Measurements from ENCODE around the gene MPPED2. TPM values are rescaled to one million over a fixed set of nuclear protein-coding genes. Genes with fewer than 3 reads are reported as not detected.

Gene MPPED2
- total and polyA plus RNA-seq, 2 donors (not counting 3 experiments of a cell fraction or from before 2014, with no cell fraction given): not detected

- Histone ChIP-seq H2AFZ (ENCODE audit: low read depth, low read length) (no peak overlapping the region), H3K9ac (replicated peaks; ENCODE audit: extremely low read depth, insufficient read depth, low read length) (no peak overlapping the region), H3K9me3 (replicated peaks; ENCODE audit: control insufficient read depth, insufficient read depth, low read length) (no peaks in the 10 kb centered on the region), H3K4me2 (ENCODE audit: insufficient read depth, low read length) (no peak overlapping the region), H3K4me1 (ENCODE audit: control insufficient read depth, extremely low read depth, insufficient read depth, low read length) (no peaks in the 10 kb centered on the region), H3K4me3 (replicated peaks in 1 of 3; ENCODE audit: insufficient read depth in 1 of 3, low read depth in 1 of 3, low read length in 3 of 3) (no peak overlapping the region), H3K27me3 (ENCODE audit: control insufficient read depth in 2 of 2, insufficient read depth in 2 of 2, low read length in 2 of 2) (no peaks in the 10 kb centered on the region), H3K79me2 (ENCODE audit: control insufficient read depth, insufficient read depth, low read length) (no peaks in the 10 kb centered on the region), H3K27ac (ENCODE audit: insufficient read depth, low read depth, low read length) (no peak overlapping the region), H4K20me1 (replicated peaks; ENCODE audit: control insufficient read depth, extremely low read depth, insufficient read depth, low read length) (no peaks in the 10 kb centered on the region), H3K9me1 (replicated peaks; ENCODE audit: control insufficient read depth, extremely low read depth, insufficient read depth, low read length) (no peaks in the 10 kb centered on the region), H3K36me3 (ENCODE audit: control insufficient read depth in 2 of 2, extremely low read depth in 1 of 2, insufficient read depth in 2 of 2, low read length in 2 of 2) (no peaks in the 10 kb centered on the region)
- ChIA-PET POLR2A (no interaction called here), CTCF (no interaction called here)
- DNase-seq (ENCODE audit: low read depth, low spot score): no peak
- dilution Hi-C loops (cut with MboI; ENCODE audit: extremely low pct_ligation_motif_present, low sequenced_read_pairs) (no loop called here), intact Hi-C loops (cut with micrococcal nuclease) (no loop called here)
- no peak for FAIRE-seq
- BruUV-seq (replicated peaks): no TSS peak
- no peak for TF ChIP-seq MYC (IDR thresholded peaks at IDR 0.05; ENCODE audit: low read depth, low read length)
- TF ChIP-seq POLR2AphosphoS5 (IDR thresholded peaks at IDR 0.05; ENCODE audit: insufficient read depth, low read depth, low read length): no peak
- TF ChIP-seq, protein P1, sequence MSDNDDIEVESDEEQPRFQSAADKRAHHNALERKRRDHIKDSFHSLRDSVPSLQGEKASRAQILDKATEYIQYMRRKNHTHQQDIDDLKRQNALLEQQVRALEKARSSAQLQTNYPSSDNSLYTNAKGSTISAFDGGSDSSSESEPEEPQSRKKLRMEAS (IDR thresholded peaks at IDR 0.05; ENCODE audit: insufficient read depth, insufficient read length): no peak
- TF ChIP-seq JUN (IDR thresholded peaks at IDR 0.05; ENCODE audit: borderline replicate concordance, insufficient read depth, insufficient read length, low read depth): no peak
- no peak for TF ChIP-seq EZH2 (IDR thresholded peaks at IDR 0.05; ENCODE audit: borderline replicate concordance, low read depth, low read length, severe bottlenecking)
Measured at GRCh38 chr11:30545507-30545906, 40.6 kb downstream of the MPPED2 start.

DNA sequence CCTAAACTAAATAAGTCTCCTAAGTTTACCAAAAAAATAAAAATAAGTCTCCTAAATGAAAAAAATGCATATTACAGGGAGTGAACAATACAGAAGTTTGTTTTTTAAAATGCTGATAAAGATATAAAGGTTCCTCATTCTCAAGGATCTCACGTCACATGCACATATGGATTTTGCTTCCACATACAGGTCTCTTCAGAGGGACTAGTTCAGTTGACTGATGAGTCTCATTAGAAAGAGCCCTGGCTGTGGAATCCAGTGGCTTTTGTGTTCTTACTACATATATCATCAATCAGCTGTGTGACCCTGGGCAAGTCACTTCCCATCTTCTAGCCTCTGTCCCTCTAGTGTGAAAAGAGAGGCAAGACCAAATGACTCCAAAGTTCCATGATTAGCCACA is 43.1 kb downstream of the MPPED2 start:
- Histone ChIP-seq H3K9me1 (replicated peaks; ENCODE audit: control insufficient read depth, extremely low read depth, insufficient read depth, low read length) (no peaks in the 10 kb centered on the region), H2AFZ (ENCODE audit: low read depth, low read length) (no peak overlapping the region), H3K79me2 (ENCODE audit: control insufficient read depth, insufficient read depth, low read length) (no peaks in the 10 kb centered on the region), H3K4me2 (ENCODE audit: insufficient read depth, low read length) (no peak overlapping the region), H3K4me1 (ENCODE audit: control insufficient read depth, extremely low read depth, insufficient read depth, low read length) (no peaks in the 10 kb centered on the region), H3K27me3 (ENCODE audit: control insufficient read depth in 2 of 2, insufficient read depth in 2 of 2, low read length in 2 of 2) (no peaks in the 10 kb centered on the region), H3K36me3 (ENCODE audit: control insufficient read depth in 2 of 2, extremely low read depth in 1 of 2, insufficient read depth in 2 of 2, low read length in 2 of 2) (no peaks in the 10 kb centered on the region), H3K4me3 (replicated peaks in 1 of 3; ENCODE audit: insufficient read depth in 1 of 3, low read depth in 1 of 3, low read length in 3 of 3) (no peak overlapping the region), H3K9me3 (replicated peaks; ENCODE audit: control insufficient read depth, insufficient read depth, low read length) (no peaks in the 10 kb centered on the region), H4K20me1 (replicated peaks; ENCODE audit: control insufficient read depth, extremely low read depth, insufficient read depth, low read length) (no peaks in the 10 kb centered on the region), H3K9ac (replicated peaks; ENCODE audit: extremely low read depth, insufficient read depth, low read length) (no peak overlapping the region), H3K27ac (ENCODE audit: insufficient read depth, low read depth, low read length) (no peak overlapping the region)
- intact Hi-C loops (cut with micrococcal nuclease): no loop called here
- no TSS peak for BruUV-seq (replicated peaks)
- dilution Hi-C loops (cut with MboI; ENCODE audit: extremely low pct_ligation_motif_present, low sequenced_read_pairs): no loop called here
- CTCF ChIA-PET: no interaction called here
- no peak for DNase-seq (ENCODE audit: low read depth, low spot score)
- POLR2A ChIA-PET: no interaction called here
- TF ChIP-seq CTCF (IDR thresholded peaks at IDR 0.05; ENCODE audit: extremely low read depth in 1 of 2, insufficient read depth in 1 of 2, low read depth in 1 of 2, low read length in 2 of 2) (no peak), JUN (IDR thresholded peaks at IDR 0.05; ENCODE audit: borderline replicate concordance, insufficient read depth, insufficient read length, low read depth) (no peak), MYC (IDR thresholded peaks at IDR 0.05; ENCODE audit: low read depth, low read length) (no peak), FOS (IDR thresholded peaks at IDR 0.05; ENCODE audit: borderline replicate concordance, insufficient read depth, low read length) (no peak), POLR2A (IDR thresholded peaks at IDR 0.05; ENCODE audit: low read depth, low read length) (no peak), POLR2AphosphoS5 (IDR thresholded peaks at IDR 0.05; ENCODE audit: insufficient read depth, low read depth, low read length) (no peak), GATA2 (IDR thresholded peaks at IDR 0.05; ENCODE audit: insufficient read depth, insufficient read length, low read depth, low read length) (no peak), EZH2 (IDR thresholded peaks at IDR 0.05; ENCODE audit: borderline replicate concordance, low read depth, low read length, severe bottlenecking) (no peak)
- TF ChIP-seq, protein P1 (IDR thresholded peaks at IDR 0.05; ENCODE audit: insufficient read depth, insufficient read length): no peak
- no peak for FAIRE-seq
